A549 (cell line): ENCODE results near the gene NKAIN2.

Experiments
- CTCF ChIP-seq: fragments of >200 bp; sonication (Bioruptor Twin); formaldehyde crosslinking; IDR thresholded peaks from 3 replicates; pipeline ENCODE4 v1.5.1; 2016
- ESRRA ChIP-seq: fragments of 150-350 bp; IDR thresholded peaks from 2 replicates; pipeline ENCODE4 v1.6.1; 2014; ENCODE audit warnings: mild to moderate bottlenecking, low read length, borderline replicate concordance
- JUN ChIP-seq, 2 experiments: fragments of >200 bp; sonication (Bioruptor Twin); formaldehyde crosslinking; IDR thresholded peaks; 2 replicates in 1 of 2; 3 replicates in 1 of 2; pipeline ENCODE4 v1.6.1; 2016 to 2017
- USF2 ChIP-seq: fragments of 450-650 bp; IDR thresholded peaks from 2 replicates; pipeline ENCODE4 v1.6.1; 2014; ENCODE audit warnings: antibody characterized with exemption

- no peak for TF ChIP-seq CTCF
- no peak for TF ChIP-seq USF2
- no peak for TF ChIP-seq JUN (IDR thresholded peaks at IDR 0.05)
- no peak for TF ChIP-seq ESRRA
Measured at GRCh38 chr6:124324237-124324636, 520.6 kb downstream of the NKAIN2 start.
